AG09319 (cell line): ENCODE measurements around the gene SNRNP70.
"Not testable (repeated sequence)": the region's sequence is repeated elsewhere in the genome, so short reads cannot be mapped to it uniquely, and the experiment has no call there.

Experiments
- DNase-seq: peaks from one replicate; pipeline ENCODE4 v3.0.0-alpha.2; 2010; ENCODE audit warnings: low read depth; ENCODE audit errors: extremely low read depth
- TF ChIP-seq, protein P1 (sequence below): IDR thresholded peaks from 2 replicates; pipeline ENCODE4 v1.5.1; 2011; ENCODE audit warnings: low read depth, mild to moderate bottlenecking, inconsistent platforms, low read length, moderate library complexity

Gene SNRNP70

GRCh38 chr19:49120868-49121267, 35.6 kb downstream of the SNRNP70 start:
- TF ChIP-seq, protein P1, sequence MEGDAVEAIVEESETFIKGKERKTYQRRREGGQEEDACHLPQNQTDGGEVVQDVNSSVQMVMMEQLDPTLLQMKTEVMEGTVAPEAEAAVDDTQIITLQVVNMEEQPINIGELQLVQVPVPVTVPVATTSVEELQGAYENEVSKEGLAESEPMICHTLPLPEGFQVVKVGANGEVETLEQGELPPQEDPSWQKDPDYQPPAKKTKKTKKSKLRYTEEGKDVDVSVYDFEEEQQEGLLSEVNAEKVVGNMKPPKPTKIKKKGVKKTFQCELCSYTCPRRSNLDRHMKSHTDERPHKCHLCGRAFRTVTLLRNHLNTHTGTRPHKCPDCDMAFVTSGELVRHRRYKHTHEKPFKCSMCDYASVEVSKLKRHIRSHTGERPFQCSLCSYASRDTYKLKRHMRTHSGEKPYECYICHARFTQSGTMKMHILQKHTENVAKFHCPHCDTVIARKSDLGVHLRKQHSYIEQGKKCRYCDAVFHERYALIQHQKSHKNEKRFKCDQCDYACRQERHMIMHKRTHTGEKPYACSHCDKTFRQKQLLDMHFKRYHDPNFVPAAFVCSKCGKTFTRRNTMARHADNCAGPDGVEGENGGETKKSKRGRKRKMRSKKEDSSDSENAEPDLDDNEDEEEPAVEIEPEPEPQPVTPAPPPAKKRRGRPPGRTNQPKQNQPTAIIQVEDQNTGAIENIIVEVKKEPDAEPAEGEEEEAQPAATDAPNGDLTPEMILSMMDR, result no peak
- no peak for DNase-seq

- DNase-seq, result not testable (repeated sequence)
These were observed 36.6 kb downstream of the SNRNP70 start for GRCh38 chr19:49121841-49122240.

DNA sequence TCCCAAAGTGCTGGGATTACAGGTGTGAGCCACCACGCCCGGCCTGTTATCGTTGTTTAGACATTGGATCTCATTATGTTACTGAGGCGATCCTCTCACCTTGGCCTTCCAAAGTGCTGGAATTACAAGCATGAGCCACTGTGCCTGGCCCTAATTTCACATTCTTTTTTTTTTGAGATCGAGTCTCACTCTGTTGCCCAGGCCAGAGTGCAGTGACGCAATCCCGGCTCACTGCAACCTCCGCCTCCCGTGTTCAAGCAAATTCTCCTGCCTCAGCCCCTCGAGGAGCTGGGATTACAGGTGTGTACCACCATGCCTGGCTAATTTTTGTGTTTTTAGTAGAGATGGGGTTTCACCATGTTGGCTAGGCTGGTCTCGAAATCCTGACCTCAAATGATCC, 38.0 kb downstream of the SNRNP70 start:
- not testable (repeated sequence) for DNase-seq

DNA sequence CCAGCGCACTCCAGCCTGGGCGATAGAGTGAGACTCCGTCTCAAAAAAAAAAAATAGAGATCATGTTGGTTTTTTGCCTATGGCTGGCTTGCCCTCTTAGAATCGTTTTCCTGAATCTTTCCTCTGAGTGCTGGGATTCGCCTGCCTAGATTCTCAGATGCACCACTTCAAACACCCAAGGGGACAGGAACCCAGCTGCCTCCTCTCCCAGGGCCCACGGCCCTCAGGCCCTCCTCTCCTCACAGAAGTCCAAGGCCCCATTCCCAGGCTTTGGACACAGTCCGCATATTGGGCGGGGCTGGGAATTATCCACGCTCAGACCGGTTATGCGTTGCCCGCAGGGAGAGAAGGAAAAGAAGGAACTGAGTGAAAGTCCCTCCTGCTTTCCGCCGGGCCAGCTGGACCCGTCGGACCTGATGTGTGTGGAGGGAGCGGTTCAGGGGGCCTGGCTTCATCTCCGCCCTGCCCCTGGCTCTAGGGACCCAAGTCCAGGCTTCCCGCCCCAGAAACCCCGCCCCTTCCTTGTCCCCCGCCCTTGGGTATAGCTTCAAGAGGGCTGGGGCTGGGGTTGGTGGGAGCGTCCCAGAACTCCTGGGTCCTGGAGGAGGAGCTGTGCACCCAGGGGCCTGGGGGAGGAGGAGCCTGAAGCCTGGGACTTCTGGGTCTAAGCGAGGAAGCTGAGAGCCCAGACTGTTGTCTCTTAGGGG, 39.9 kb downstream of the SNRNP70 start:
- no peak for DNase-seq
- TF ChIP-seq, protein P1, result no peak

- TF ChIP-seq, protein P1, result no peak
- no peak for DNase-seq
These were observed 41.3 kb downstream of the SNRNP70 start for GRCh38 chr19:49126575-49126974.

- DNase-seq, result not testable (repeated sequence)
These were observed 42.0 kb downstream of the SNRNP70 start for GRCh38 chr19:49127225-49127624.

- TF ChIP-seq, protein P1, result peak; percentile 7; the same call in 1 of the 2 replicates
- DNase-seq, result peak; percentile 92
These were observed 42.7 kb downstream of the SNRNP70 start for GRCh38 chr19:49127674-49128544.

GRCh38 chr19:49128545-49129237, 43.4 kb downstream of the SNRNP70 start:
- no peak for DNase-seq

More at GRCh38 chr19:49128545-49129237, 43.4 kb downstream of the SNRNP70 start:
- TF ChIP-seq, protein P1, result no peak
